Myocyte (in vitro differentiated cells): ENCODE data around the gene FBXO31. TPM values are rescaled to one million over a fixed set of nuclear protein-coding genes. Genes with fewer than 3 reads are reported as not detected.
"Not testable (repeated sequence)": the region's sequence is repeated elsewhere in the genome, so short reads cannot be mapped to it uniquely, and the experiment has no call there.

Experiments
- DNase-seq: peaks from one replicate; pipeline ENCODE4 v3.0.0-alpha.2; 2012; ENCODE audit warnings: low read depth
- total RNA-seq: library from RNA; depleted of rRNA; stranded (reverse); fragments of >200 nt; gene quantifications from 2 replicates; pipeline ENCODE4 v1.2.3, GENCODE V29; 2014

FBXO31 gene
- total RNA-seq, 1 donor from 2014 or later = 38.9 TPM

DNA sequence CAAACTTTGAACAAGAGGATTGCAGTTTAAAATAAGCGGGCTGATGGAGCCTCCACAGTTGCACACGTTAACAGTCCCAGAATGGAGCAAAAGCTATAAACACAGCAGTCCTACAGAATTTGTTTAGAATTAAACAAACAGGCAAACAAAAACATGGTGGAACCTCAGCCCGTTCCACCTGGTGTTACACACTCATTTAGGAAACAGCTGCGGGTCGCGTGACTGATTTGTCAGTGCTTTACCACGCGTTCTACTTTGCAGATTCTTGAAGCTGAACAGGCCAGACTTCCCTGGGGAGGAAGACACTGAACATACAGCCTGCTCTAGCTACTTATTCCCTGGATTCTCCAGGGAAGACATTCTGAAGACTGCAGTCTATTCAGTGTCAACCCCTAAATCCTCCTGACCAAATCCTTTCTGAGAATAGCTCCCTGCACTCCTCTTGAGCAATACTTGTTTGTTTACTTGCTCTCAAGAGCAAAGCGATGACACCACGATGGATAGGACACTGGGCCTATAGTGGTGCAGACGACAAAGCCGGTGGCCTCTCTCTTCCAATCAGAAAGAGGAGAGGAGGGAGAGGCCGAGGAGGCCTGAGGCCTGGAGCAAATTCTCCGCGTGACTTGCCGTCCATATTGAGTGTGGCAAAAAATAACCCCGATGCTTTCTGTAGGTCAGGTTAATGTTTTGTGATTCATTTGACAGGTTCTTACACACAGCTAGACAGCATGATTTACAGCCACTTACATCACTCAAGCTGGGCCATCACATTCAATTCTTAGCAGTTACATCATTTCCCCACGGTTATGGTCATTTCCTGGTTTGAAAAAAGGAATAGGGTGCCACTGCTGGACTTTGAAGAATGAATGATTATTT lies 4.6 kb upstream of the FBXO31 start:
- DNase-seq = peak; percentile 100

DNA sequence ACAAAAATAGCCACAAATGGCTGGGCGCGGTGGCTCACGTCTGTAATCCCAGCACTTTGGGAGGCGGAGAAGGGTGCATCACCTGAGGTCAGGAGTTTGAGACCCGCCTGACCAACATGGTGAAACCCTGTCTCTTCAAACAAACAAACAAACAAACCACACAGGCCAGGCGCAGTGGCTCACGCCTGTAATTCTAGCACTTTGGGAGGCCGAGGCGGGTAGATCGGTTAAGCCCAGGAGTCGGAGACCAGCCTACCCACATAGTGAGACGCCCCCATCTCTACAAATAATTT lies 1.2 kb upstream of the FBXO31 start:
- DNase-seq = not testable (repeated sequence)

DNA sequence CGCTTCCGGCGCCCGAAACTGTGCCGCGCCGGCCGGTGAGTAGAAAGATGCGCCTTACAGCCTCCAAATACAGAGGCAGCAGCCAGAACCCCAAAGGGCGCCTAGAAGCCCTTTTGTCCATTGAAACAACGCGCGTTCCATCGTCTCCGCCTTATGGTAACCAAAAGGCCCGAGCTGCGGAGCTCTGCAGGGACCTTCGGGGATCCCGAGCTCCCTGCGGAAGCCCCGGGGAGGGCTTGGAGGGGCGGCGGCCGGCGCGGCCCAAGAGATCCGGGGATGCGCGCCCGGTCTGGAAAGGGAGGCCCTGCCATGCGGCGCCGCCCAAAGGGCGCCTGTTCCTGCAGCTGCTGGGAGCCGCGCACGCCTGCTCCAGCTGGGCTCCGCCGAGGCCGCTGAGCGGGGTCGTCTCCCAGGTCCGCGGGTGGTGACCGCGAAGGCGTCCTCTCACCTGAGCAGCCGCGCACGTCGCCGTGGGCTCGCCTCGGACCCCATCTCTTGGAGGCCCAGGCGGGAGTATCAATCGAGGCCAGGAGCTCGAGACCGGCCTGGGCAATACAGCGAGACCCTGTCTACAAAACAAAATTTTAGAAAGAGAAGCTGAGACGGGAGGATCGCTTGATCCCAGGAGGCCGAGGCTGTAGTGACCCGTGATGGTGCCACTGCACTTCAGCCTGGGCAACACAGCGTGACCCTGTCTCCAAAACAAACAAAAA lies 742 bp upstream of the FBXO31 start:
- no peak for DNase-seq

DNA sequence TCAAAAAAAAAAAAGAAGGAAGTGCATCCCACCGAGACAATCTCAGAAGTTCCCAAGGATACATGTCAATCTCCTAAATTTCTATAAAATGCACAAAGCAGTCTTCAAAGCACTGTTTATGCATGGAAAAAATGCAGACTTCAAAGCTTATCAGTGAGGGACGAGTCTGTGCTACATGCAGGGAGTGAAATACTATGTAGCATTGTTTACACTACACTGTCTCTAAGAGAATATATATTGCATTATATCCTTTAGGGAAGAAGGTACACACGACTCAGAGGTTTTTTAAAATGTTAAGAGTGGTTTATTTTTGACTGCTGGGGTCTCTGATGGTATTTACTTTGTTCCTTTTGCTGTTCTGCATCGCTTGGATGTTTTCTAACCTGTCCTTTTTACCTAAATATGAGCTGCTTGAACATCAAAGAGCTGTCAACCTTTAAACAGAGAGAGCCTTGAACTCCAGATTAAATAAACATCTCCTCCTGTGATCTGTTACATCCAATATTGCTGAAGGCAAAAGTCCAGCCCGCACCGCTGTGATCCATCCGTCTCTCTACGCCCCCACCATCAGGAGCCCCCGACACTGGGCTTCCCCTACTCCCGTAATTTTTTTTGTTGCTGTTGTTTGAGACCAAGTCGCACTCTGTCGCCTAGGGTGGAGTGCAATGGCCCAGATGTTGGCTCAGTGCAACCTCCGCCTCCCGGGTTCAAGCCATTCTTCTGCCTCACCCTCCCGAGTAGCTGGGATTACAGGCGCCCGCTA lies 1.4 kb downstream of the FBXO31 start:
- no peak for DNase-seq

DNA sequence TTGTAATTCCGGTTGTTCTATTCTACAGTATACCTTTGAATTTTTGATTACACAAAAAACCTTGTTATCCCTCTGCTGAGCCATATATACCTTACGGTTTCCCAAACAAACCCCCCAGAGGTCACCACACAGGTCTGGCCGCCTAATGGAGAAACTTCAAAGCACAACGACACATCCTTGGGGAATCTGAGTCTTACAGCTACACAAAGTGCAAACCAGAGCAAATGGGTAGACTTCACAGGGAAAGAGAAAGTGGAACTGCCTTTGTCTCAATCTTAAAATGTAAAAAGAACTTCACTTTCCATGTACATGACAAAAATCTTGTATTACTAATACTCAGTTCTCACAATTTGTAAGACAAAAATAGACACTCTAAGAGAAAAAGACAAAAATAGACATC lies 2.7 kb downstream of the FBXO31 start:
- DNase-seq = no peak

DNA sequence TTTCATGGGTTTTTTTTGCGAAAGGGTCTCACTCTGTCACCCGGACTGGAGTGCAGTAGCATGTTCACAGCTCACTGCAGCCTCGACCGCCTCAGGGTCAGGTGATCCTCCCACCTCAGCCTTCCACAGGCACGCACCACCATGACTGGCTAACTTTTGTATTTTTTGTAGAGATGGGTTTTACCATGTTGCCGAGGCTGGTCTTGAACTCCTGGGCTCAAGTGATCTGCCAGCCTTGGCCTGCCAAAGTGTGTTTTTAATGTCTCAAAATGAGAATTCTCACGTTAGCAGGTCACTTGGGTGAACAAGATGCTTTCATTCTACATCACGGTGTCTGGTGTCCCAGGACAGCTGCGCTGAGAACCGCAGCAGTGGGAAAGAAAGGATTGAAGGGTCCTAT lies 3.2 kb downstream of the FBXO31 start:
- DNase-seq = no peak

DNA sequence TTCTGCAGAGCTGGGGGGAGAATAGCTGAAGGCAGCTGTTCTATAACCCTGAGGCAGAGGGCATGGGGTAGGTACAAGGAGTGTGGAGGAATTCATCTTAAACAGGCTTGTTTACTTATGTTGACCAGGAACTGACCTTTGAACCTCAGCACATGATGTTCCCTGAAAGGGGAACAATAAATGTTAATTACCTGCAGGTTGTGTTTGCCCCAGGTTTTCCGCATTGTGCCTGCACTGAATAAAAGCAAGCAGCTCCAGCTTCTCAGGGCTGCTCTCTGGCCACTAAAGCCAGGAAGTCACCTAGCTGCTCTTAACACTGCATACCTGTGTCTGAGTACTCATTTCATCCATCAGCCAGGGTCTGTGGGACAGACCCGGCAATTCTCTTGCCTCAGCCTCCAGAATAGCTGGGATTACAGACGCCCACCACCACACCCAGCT lies 4.2 kb downstream of the FBXO31 start:
- not testable (repeated sequence) for DNase-seq

DNA sequence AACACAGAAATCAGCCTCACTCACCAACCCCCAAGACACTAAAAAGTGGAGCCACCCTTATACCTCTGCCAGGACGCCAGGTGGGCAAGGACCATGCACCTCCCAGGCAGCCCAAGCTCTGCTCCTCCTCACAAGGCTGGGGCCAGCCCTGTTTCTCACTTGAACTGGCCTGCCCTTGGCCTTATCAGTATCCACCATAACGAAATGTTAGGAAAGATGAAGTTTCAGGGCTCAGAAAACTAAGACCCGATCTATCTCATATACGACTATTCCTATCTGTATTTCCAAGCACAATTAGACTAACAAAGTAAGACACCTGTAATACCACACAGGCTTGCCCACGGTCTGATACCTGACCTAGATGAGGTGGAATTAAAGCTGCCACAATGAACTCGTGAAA lies 6.9 kb downstream of the FBXO31 start:
- DNase-seq = no peak

DNA sequence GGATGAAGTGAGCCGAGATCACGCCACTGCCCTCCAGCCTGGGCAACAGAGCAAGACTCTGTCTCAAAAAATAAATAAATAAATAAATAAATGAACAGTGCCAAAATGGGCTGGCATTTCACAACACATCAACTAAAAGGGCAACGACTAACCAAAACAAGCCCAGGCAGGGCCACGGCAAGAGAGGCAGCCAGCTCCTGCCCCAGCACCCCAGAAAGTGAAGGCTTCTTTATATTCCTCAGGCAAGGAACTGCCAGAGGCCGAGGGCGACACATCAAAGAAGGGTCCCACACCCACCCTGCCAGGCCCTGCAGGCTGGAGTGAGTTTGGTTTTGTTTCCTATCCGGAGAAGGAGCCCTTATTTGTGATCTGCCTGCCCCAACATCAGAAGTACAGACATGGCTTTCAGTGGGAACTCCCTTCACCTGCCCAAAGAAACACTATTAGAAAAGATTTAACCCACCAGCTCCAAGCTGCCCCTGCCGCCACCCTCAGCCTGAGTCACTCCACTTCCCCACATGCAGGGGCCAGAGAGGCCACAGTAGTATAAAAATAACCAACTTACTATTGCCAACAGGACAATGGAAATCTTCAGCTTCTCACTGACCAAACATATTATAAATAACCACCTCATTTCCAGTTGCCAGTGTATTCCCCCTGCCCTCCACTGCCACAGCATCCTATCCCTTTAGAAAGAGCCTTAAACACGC lies 8.0 kb downstream of the FBXO31 start:
- peak; percentile 89 for DNase-seq

DNA sequence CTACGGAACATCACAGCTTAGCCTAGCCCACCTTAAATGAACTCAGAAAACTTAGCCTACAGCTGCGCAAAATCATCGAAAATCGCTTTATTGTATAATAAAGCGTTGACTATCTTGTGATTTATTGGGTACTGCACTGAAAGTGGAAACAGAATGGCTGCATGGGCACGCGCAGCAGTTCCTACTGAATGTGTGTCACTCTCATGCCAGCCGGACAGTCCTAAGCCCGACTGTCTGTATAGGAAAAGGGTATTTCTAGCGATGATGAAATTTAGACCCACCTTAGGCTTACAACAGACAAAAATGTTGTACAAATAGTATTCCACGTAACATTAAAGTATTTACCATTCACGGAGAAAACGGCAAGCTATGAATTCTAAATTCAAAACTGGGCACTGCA lies 9.3 kb downstream of the FBXO31 start:
- no peak for DNase-seq

DNA sequence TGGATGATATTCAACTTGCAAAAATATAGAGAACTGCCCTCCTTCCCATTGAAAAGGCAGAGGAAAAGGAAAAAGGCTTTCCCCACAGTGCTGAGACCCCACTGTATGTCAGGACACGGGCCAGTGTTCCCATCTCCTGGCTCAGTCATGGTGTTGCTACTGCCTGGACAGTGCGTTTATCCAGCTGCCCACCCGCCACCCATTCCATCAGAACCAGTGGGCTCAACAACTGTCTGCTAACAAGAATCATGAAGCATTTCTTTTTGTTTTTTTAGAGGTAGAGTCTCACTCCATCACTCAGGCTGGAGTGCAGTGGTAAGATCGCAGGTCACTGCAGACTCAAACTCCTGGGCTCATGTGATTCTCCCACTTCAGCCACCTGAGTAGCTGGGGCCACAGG lies 11.3 kb downstream of the FBXO31 start:
- DNase-seq = no peak

DNA sequence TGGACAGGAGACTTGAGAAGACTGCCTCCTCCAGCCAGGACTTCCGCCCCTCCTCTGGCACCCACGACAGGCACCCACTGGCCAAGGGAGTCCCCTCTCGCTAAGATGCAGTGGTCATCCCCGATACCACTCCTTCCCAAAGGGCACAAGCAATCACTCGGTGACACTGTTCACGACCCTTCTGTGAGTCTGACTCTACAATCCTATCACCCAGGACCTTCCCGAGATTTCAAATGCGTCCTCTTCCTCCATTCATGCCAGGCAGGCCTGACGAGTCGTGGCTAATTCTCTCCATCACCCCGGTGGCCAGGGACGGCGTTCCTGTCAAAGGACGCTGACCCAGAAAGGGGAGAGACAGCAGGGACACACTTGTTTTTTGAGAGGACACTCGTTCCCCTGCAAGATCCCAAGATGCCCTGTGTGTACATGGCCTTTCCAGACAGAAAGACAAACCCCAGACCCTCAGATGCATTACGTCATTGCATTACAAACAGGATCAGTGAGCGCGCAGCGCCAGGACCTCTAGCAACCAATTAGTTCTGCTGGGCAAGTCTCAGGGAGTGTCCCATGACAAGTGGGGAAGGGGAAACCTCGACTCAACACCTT lies 12.2 kb downstream of the FBXO31 start:
- DNase-seq = no peak

DNA sequence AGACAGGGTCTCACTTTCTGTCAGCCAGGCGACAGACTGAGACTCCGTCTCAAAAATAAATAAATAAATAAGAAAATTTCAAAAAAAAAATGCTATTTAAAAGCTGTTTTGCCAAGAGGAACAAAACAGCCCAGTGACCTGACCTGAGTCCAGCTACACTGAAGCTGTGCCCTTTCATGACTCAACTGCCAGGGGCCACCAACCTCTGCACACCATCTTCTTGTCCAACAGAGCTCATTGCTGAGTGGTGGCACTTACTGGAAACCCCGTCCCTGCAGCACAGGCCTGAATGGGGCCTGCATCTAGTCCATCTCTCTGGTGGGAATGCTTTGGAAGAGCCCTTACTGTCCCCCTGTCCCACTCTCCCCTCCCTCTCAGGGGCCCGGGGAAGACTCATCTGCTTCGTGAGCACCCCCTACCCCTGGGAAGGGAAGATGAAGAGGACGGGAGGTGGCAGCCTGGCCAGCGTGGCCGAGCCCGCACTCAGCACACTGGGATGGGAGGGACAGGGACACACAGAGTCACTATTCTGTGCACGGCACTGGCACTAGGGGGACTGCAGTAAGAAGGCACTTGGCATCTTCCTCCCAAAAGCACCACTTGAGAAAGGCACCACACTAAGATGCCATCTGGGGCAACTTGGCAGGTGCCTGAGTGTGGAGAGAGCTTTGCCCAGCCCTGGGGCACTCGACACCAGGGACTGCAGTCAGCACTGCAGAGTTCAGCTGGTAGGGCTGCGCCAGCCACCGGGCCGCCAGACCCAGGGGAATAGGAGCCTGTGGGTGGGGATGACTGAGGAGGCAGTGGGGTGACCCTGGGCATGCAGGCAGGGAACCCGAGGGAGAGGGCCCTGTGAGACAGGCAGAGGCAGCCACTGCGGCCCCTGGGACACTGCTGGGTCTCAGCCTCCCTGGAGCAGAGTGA lies 13.5 kb downstream of the FBXO31 start:
- DNase-seq = peak; percentile 46

DNA sequence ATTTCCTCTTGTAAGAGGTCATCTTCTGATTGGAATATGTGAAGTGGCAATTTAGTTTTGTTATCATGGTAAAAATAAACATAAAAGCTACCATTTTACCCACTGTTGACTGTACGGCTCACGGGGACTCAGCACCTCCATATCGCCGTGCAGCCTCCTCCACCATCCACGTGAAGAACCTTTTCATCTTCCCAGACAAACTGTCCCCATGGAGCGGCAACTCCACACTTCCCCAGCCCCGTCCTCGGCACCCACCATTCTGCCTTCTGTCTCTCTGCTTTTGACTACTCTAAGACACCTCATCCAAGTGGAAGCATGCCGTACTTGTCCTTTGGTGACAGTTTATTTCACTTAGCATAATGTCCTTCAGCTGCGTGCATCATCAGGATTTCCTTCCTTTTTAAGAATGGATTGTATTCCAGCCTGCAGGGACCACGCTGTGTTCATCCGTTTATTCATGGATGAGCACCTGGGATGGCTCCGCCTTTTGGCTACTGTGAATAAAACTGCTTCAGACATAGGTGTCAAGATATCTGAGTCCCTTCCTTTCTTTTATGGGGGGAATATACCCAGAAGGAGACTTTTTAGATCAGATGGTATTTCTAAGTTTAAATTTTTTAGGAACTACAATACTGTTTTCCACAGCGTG lies 14.3 kb downstream of the FBXO31 start:
- DNase-seq = no peak

DNA sequence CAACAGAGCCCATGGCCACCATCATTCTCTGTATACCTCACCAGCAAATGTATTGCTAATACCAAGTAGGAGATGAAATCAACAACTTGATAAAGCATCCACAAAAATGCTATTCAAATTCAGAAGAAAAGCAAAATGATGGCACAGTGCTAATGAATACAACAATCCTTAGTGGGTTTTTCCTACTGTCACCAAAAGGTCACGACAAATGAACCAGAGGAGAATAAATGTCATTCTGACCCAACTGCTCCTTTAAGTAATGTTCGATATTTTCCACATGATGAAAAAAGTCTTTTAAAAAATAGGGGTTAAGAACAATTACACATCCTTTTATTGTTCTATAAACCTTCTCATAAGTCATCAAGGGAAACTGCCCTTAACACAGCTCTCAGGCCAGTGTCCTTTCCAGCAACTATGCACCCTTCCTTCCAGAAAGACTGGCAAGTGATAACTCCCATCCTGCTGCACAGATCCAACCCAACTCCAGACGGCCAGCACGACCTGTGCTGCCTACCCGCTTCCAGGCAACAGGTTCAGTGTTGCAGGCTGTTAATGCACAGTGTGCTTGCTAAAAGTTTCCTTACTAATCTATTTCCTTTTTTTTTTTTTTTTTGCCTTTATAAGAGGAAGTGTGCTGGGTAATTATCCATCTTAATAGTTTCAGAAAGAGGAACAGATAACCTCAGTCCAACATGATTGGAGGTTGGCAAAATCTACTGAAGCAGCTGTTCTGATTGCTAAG lies 15.4 kb downstream of the FBXO31 start:
- DNase-seq = no peak

DNA sequence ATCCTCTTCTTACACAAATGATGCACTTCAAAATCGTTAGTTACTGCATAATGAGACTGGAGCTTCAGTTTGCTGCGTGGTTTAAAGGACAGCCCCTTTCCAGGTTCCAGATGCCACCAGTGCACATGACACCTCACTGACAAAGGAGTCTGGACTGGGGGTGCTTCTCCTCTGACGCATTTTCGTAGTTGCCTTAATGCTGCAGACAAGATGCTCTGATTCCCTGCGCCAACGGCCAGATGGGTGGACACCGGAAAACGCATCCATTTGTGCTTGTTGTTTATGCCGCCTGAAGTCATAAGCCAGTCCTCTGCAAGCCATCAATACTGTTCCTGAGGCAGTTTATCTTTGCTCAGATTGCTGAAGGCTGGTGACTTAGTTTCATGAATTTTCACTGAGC lies 16.0 kb downstream of the FBXO31 start:
- no peak for DNase-seq

DNA sequence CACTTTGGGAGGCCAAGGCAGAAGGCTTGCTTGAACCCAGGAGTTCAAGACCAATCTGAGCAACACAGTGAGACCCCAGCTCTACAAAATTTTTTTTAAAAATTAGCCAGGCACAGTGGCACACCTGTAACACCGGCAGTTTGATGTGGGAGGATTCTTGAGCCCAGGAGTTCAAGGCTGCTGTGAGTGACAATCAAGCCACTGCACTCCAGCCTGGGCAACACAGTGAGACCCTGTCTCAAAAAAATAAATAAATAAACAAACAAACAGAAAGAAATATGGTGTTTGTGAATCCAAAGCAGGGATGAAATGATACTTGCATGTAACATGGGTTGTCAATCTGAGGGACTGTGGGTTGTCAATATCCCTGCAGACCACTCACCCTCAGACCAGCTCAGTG lies 16.6 kb downstream of the FBXO31 start:
- DNase-seq = no peak

DNA sequence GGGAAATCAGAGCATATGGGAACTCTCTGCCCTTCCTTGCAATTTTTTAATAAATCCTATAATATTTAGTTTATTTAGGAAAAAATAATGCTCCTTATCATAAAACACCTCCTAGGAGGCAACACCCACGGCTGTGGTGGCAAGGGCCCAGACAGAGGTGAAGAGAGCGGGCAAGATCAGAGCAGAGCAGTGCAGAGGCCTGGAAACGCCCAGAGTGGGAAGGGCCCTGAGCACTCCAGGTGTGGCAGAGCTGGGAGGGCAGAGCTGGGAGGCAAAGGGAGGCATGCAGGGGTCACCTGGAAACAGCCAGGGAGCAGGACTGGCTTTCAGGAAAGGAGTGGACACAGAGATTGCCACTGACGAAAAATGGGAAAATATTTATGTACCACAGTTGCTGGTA lies 17.3 kb downstream of the FBXO31 start:
- no peak for DNase-seq
